Upper lobe of left lung (tissue), 6 donors: ENCODE data around the gene ANO10. TPM values are rescaled to one million over a fixed set of nuclear protein-coding genes. Genes with fewer than 3 reads are reported as not detected.

Experiments used
- ATAC-seq, 2 donors: fragments of 200-7000 bp; cut with Tn5 transposase; one replicate each; pipeline ENCODE4 v1.9.1; 2022; ENCODE audit warnings: mild to moderate bottlenecking in 2 of 2, moderate library complexity in 2 of 2; ENCODE audit not compliant: low FRiP score in 2 of 2
- DNase-seq, 2 donors: peaks; one replicate each; pipeline ENCODE4 v3.0.0-alpha.2; 2019 to 2020
- H3K27ac ChIP-seq, 4 donors: fragments of 200-600 bp; sonication (generic); one replicate each; pipeline ENCODE4 v1.5.1; 2016 to 2019
- H3K27me3 ChIP-seq, 4 donors: fragments of 200-600 bp; sonication (generic); one replicate each; pipeline ENCODE4 v1.5.1; 2017 to 2019
- H3K36me3 ChIP-seq, 4 donors: fragments of 200-600 bp; sonication (generic); one replicate each; pipeline ENCODE4 v1.5.1; 2016 to 2019
- H3K4me1 ChIP-seq, 4 donors: fragments of 200-600 bp; sonication (generic); one replicate each; pipeline ENCODE4 v1.5.1; 2018 to 2019
- H3K4me3 ChIP-seq, 4 donors: fragments of 200-600 bp; sonication (generic); one replicate each; pipeline ENCODE4 v1.5.1; 2017 to 2019; ENCODE audit warnings: mild to moderate bottlenecking in 2 of 4, moderate library complexity in 1 of 4
- H3K9me3 ChIP-seq, 4 donors: fragments of 200-600 bp; sonication (generic); one replicate each; pipeline ENCODE4 v1.5.1; 2018 to 2019
- CTCF ChIP-seq, 6 experiments: fragments of 450-650 bp in 4 of 6; fragments of 200-600 bp in 2 of 6; sonication (generic) in 2 of 6; IDR thresholded peaks; one replicate each; pipeline ENCODE4 v1.5.1; 2016 to 2019; ENCODE audit warnings: antibody characterized with exemption in 6 of 6
- EP300 ChIP-seq, 4 donors: sonication (generic); formaldehyde crosslinking; IDR thresholded peaks; one replicate each; pipeline ENCODE4 v1.5.1; 2017; ENCODE audit warnings: antibody characterized with exemption in 4 of 4, control low read depth in 2 of 4
- POLR2A ChIP-seq, 4 donors: fragments of 450-650 bp; IDR thresholded peaks; one replicate each; pipeline ENCODE4 v1.5.1; 2016 to 2017; ENCODE audit warnings: antibody characterized with exemption in 4 of 4, mild to moderate bottlenecking in 2 of 4
- POLR2AphosphoS5 ChIP-seq, 2 donors: sonication (generic); formaldehyde crosslinking; IDR thresholded peaks; one replicate each; pipeline ENCODE4 v1.5.1; 2017; ENCODE audit warnings: antibody characterized with exemption in 2 of 2
- WGBS, 2 donors: methylation state at CpG; one replicate each; pipeline ENCODE4 v1.1.5; 2017 to 2018; 5-methylcytosine and 5-hydroxymethylcytosine counted together
- small RNA-seq, 4 donors: library from RNA; depleted of rRNA; stranded (forward); fragments of <200 nt; gene quantifications; one replicate each; pipeline ENCODE3, GENCODE V24; 2016
- total RNA-seq, 6 donors: library from RNA; depleted of rRNA in 4 of 6; stranded (reverse); fragments of >200 nt in 4 of 6; gene quantifications; one replicate each; pipeline versions ENCODE4 v1.1.0 to v1.2.1, GENCODE V29; 2016 to 2021
- donor health status: DM: no; HTN: no; CAD: no; lungs with moderate emphysema.
- donor health status: DM: no; HTN: yes; CAD: no; lungs with severe emphysema.

ANO10 gene
- total RNA-seq, 6 donors from 2014 or later: 12.9 to 27.2 (median 18.3) TPM

- Histone ChIP-seq H3K36me3 (no peaks in the 10 kb centered on the region), H3K27me3 (no peaks in the 10 kb centered on the region), H3K4me1 (peaks cover 22 to 39% (median 26%) of the 10 kb centered on the region in 4 donors), H3K4me3 (no peak overlapping the region), H3K27ac (peak overlapping the region in 3 of 4 donors; percentile 27 to 55 (median 41)), H3K9me3 (no peaks in the 10 kb centered on the region)
- ATAC-seq (no peak), DNase-seq (no peak)
- 63 to 69% methylated on average over 8 of the region's 8 CpGs for WGBS, 2 donors
- TF ChIP-seq CTCF (IDR thresholded peaks at IDR 0.05) (no peak), POLR2AphosphoS5 (IDR thresholded peaks at IDR 0.05) (no peak), POLR2A (IDR thresholded peaks at IDR 0.05) (no peak), EP300 (IDR thresholded peaks at IDR 0.05) (no peak)
Observed at GRCh38 chr3:43317461-43318316, 304.1 kb downstream of the ANO10 start.

GRCh38 chr3:43316783-43317460 lies 304.9 kb downstream of the ANO10 start:
- H3K4me3 ChIP-seq: no peak overlapping the region
- TF ChIP-seq POLR2A (IDR thresholded peaks at IDR 0.05) (no peak), EP300 (IDR thresholded peaks at IDR 0.05) (no peak), CTCF (IDR thresholded peaks at IDR 0.05) (no peak), POLR2AphosphoS5 (IDR thresholded peaks at IDR 0.05) (no peak)
- H3K4me1 ChIP-seq: peaks cover 22 to 39% (median 26%) of the 10 kb centered on the region in 4 donors
- DNase-seq: no peak
- ATAC-seq: no peak
- 50 to 60% methylated on average over 4 of the region's 4 CpGs for WGBS, 2 donors
- H3K9me3 ChIP-seq: no peaks in the 10 kb centered on the region
- peak overlapping the region in 3 of 4 donors; percentile 27 to 55 (median 41) for H3K27ac ChIP-seq
- H3K27me3 ChIP-seq: no peaks in the 10 kb centered on the region
- H3K36me3 ChIP-seq: peaks cover 0 to 7% (median 0%) of the 10 kb centered on the region in 4 donors

Small RNAs within 50 kb of the gene (small RNA-seq; reads per million reads assigned to genes)
- 0 reads per million in 4 donors for gene RF00019

Other genes with a start within 250 kb of the ANO10 start
- gene ABHD5, start 68.9 kb upstream of the ANO10 start, total RNA-seq: 10 to 100 TPM; 35.6 to 42.6 (median 37.4) TPM